ENCODE results near the gene NPY4R. TPM values are rescaled to one million over a fixed set of nuclear protein-coding genes. Genes with fewer than 3 reads are reported as not detected.
"Not testable (repeated sequence)": the region's sequence is repeated elsewhere in the genome, so short reads cannot be mapped to it uniquely, and the experiment has no call there.

Gene NPY4R
- not detected for polyA plus RNA-seq (2012; ENCODE audit: missing spikeins)

GRCh38 chr10:46465765-46466164 is at the start of gene NPY4R:
NPY4R (minus strand) TSS chr10:46465958; CDS start chr10:46462635, 3,323 bp downstream.
- DNase-seq (ENCODE audit: insufficient read length), result not testable (repeated sequence)

GRCh38 chr10:46515366-46515765 is 49.6 kb upstream of the NPY4R start:
- TF ChIP-seq POLR2AphosphoS5 (IDR thresholded peaks at IDR 0.05; ENCODE audit: low read depth, low read length) (no peak), POLR2A (IDR thresholded peaks at IDR 0.05; ENCODE audit: low read depth, low read length) (no peak), TAF1 (IDR thresholded peaks at IDR 0.05; ENCODE audit: borderline replicate concordance, low read depth, low read length) (no peak)
- no peak for FAIRE-seq
- DNase-seq (ENCODE audit: insufficient read length), result no peak

More at GRCh38 chr10:46465765-46466164, at the start of gene NPY4R:
- FAIRE-seq, result not testable (repeated sequence)

- DNase-seq (ENCODE audit: insufficient read length), result no peak
- no peak for TF ChIP-seq POLR2A (IDR thresholded peaks at IDR 0.05; ENCODE audit: low read depth, low read length)
- TF ChIP-seq TAF1 (IDR thresholded peaks at IDR 0.05; ENCODE audit: borderline replicate concordance, low read depth, low read length), result no peak
- TF ChIP-seq POLR2AphosphoS5 (IDR thresholded peaks at IDR 0.05; ENCODE audit: low read depth, low read length), result no peak
- FAIRE-seq, result no peak
Observed at GRCh38 chr10:46514899-46515298, 49.1 kb upstream of the NPY4R start.

- TF ChIP-seq POLR2AphosphoS5 (IDR thresholded peaks at IDR 0.05; ENCODE audit: low read depth, low read length), result no peak
- TF ChIP-seq POLR2A (IDR thresholded peaks at IDR 0.05; ENCODE audit: low read depth, low read length), result no peak
- no peak for TF ChIP-seq TAF1 (IDR thresholded peaks at IDR 0.05; ENCODE audit: borderline replicate concordance, low read depth, low read length)
- DNase-seq (ENCODE audit: insufficient read length) (no peak), FAIRE-seq (no peak)
Observed at GRCh38 chr10:46514431-46514861, 48.7 kb upstream of the NPY4R start.

GRCh38 chr10:46513333-46513732 is 47.6 kb upstream of the NPY4R start:
- not testable (repeated sequence) for FAIRE-seq; DNase-seq (ENCODE audit: insufficient read length)

- not testable (repeated sequence) for FAIRE-seq; DNase-seq (ENCODE audit: insufficient read length)
Observed at GRCh38 chr10:46512725-46513124, 47.0 kb upstream of the NPY4R start.

GRCh38 chr10:46512002-46512401 is 46.2 kb upstream of the NPY4R start:
- not testable (repeated sequence) for FAIRE-seq; DNase-seq (ENCODE audit: insufficient read length)

- not testable (repeated sequence) for FAIRE-seq; DNase-seq (ENCODE audit: insufficient read length)
Observed at GRCh38 chr10:46499990-46500389, 34.2 kb upstream of the NPY4R start.

GRCh38 chr10:46498985-46499703 is 33.4 kb upstream of the NPY4R start:
- FAIRE-seq; DNase-seq (ENCODE audit: insufficient read length): not testable (repeated sequence)

- DNase-seq (ENCODE audit: insufficient read length); FAIRE-seq: not testable (repeated sequence)
Observed at GRCh38 chr10:46497878-46498277, 32.1 kb upstream of the NPY4R start.

- DNase-seq (ENCODE audit: insufficient read length); FAIRE-seq: not testable (repeated sequence)
Observed at GRCh38 chr10:46497401-46497800, 31.6 kb upstream of the NPY4R start.

GRCh38 chr10:46491364-46492114 is 25.8 kb upstream of the NPY4R start:
- not testable (repeated sequence) for FAIRE-seq; DNase-seq (ENCODE audit: insufficient read length)

- FAIRE-seq; DNase-seq (ENCODE audit: insufficient read length): not testable (repeated sequence)
Observed at GRCh38 chr10:46490285-46490684, 24.5 kb upstream of the NPY4R start.

- FAIRE-seq, result not testable (repeated sequence)
Observed at GRCh38 chr10:46486459-46486858, 20.7 kb upstream of the NPY4R start.

GRCh38 chr10:46474746-46475320 is 9.1 kb upstream of the NPY4R start:
- DNase-seq (ENCODE audit: insufficient read length); FAIRE-seq: not testable (repeated sequence)

More at GRCh38 chr10:46486459-46486858, 20.7 kb upstream of the NPY4R start:
- not testable (repeated sequence) for DNase-seq (ENCODE audit: insufficient read length)

GRCh38 chr10:46473758-46474157 is 8.0 kb upstream of the NPY4R start:
- not testable (repeated sequence) for FAIRE-seq; DNase-seq (ENCODE audit: insufficient read length)

GRCh38 chr10:46470134-46470533 is 4.4 kb upstream of the NPY4R start:
- DNase-seq (ENCODE audit: insufficient read length); FAIRE-seq: not testable (repeated sequence)

GRCh38 chr10:46468119-46468809 is 2.5 kb upstream of the NPY4R start:
- not testable (repeated sequence) for FAIRE-seq; DNase-seq (ENCODE audit: insufficient read length)
